Neural progenitor cell (in vitro differentiated cells): ENCODE data around the gene NPHP4. TPM values are rescaled to one million over a fixed set of nuclear protein-coding genes. Genes with fewer than 3 reads are reported as not detected.

Source experiments
- DNase-seq: peaks from one replicate; pipeline ENCODE4 v3.0.0-alpha.2; 2016; ENCODE audit warnings: low spot score
- H2AFZ ChIP-seq: fragments of 200-600 bp; sonication (generic); replicated peaks from 2 replicates; pipeline ENCODE4 v1.6.1; 2016; ENCODE audit warnings: antibody characterized with exemption
- H3F3A ChIP-seq: fragments of 200-600 bp; sonication (generic); 2 replicates; pipeline ENCODE4 v1.6.1; 2016; ENCODE audit warnings: antibody characterized with exemption, low read depth
- H3K27ac ChIP-seq: fragments of 200-600 bp; sonication (generic); 2 replicates; pipeline ENCODE4 v1.5.1; 2016; ENCODE audit warnings: mild to moderate bottlenecking
- H3K27me3 ChIP-seq: fragments of 200-600 bp; sonication (generic); 2 replicates; pipeline ENCODE4 v1.6.1; 2016; ENCODE audit warnings: mild to moderate bottlenecking, moderate library complexity
- H3K36me3 ChIP-seq: fragments of 200-600 bp; sonication (generic); 2 replicates; pipeline ENCODE4 v1.5.1; 2016
- H3K4me1 ChIP-seq: fragments of 200-600 bp; sonication (generic); 2 replicates; pipeline ENCODE4 v1.6.1; 2016; ENCODE audit warnings: mixed run types
- H3K4me2 ChIP-seq: fragments of 200-600 bp; sonication (generic); 2 replicates; pipeline ENCODE4 v1.6.1; 2016
- H3K4me3 ChIP-seq: fragments of 200-600 bp; sonication (generic); 2 replicates; pipeline ENCODE4 v1.5.1; 2016
- H3K79me2 ChIP-seq: fragments of 200-600 bp; sonication (generic); 2 replicates; pipeline ENCODE4 v1.6.1; 2016; ENCODE audit warnings: low read depth
- H3K9ac ChIP-seq: fragments of 200-600 bp; sonication (generic); 2 replicates; pipeline ENCODE4 v1.6.1; 2016
- H3K9me3 ChIP-seq: fragments of 200-600 bp; sonication (generic); 2 replicates; pipeline ENCODE4 v1.5.1; 2016; ENCODE audit warnings: low read depth
- H4K20me1 ChIP-seq: fragments of 200-600 bp; sonication (generic); 2 replicates; pipeline ENCODE4 v1.6.1; 2016; ENCODE audit warnings: low read depth
- H3K27ac Mint-ChIP-seq: 3 replicates; pipeline ENCODE4 v1.8.0; 2021; ENCODE audit warnings: mixed read lengths
- H3K27me3 Mint-ChIP-seq: 2 replicates; pipeline ENCODE4 v1.8.0; 2022; ENCODE audit warnings: low read depth, mild to moderate bottlenecking, inconsistent platforms, moderate library complexity, mixed read lengths; ENCODE audit not compliant: insufficient read depth
- H3K36me3 Mint-ChIP-seq: 3 replicates; pipeline ENCODE4 v1.8.0; 2021; ENCODE audit warnings: mixed read lengths
- H3K4me1 Mint-ChIP-seq: 3 replicates; pipeline ENCODE4 v1.8.0; 2021; ENCODE audit warnings: mixed read lengths
- H3K4me3 Mint-ChIP-seq: 3 replicates; pipeline ENCODE4 v1.8.0; 2021; ENCODE audit warnings: mild to moderate bottlenecking, moderate library complexity, mixed read lengths
- H3K9me3 Mint-ChIP-seq: 3 replicates; pipeline ENCODE4 v1.8.0; 2020; ENCODE audit warnings: mixed read lengths
- EZH2 ChIP-seq: fragments of 200-600 bp; sonication (generic); IDR thresholded peaks from 2 replicates; pipeline ENCODE4 v1.6.1; 2017; ENCODE audit warnings: antibody characterized with exemption, mild to moderate bottlenecking, moderate library complexity
- EZH2phosphoT487 ChIP-seq: fragments of 200-600 bp; sonication (generic); IDR thresholded peaks from 2 replicates; pipeline ENCODE4 v1.6.1; 2017; ENCODE audit warnings: antibody characterized with exemption
- total RNA-seq: library from RNA; depleted of rRNA; stranded (reverse); fragments of >200 nt; gene quantifications from 2 replicates; pipeline ENCODE4 v1.2.3, GENCODE V29; 2015; ENCODE audit warnings: low replicate concordance
- TF ChIP-seq, protein P1 (sequence below): fragments of 200-600 bp; sonication (generic); IDR thresholded peaks from 2 replicates; pipeline ENCODE4 v1.5.1; 2017; ENCODE audit warnings: antibody characterized with exemption, mild to moderate bottlenecking

Gene NPHP4
- total RNA-seq, 1 donor from 2014 or later, result 8.9 TPM

DNA sequence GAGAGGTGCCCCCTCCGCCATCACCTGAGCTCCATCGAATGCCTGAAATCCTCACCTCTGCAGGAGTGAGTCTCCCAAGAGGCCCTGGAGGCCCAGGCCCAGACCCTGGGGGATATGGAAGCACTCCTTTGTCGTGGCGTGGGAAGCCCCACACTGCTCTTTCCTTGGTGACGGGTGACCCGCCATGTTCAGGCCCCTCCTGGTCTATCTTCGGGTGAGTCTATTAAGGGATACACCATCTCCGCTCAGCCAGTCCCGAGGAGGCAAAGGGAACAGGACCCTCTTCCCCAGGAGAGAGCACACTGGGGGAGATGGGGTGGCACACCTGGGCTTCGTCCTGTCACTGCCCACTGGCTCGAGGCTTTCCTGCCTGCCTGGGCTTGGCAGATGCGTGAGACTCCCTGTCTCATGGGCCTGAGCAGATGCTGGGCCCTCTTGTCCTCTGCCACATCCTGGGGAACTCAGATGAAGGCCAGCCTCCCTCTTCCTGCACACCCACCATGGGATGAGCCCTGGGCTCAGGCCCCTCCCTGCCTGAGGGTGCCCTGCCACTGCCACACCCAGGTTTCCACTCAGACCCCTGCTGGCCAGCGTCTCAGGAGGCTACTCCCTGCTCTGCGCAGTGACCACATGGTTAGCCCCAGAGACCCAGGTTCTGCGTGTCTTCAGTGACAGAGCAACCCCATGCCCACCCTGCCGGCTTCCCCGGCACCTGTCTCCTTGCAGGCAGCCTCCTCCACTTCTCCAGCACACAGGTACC lies 3.8 kb upstream of the NPHP4 start:
- no peaks in the 10 kb centered on the region for H3K36me3 Mint-ChIP-seq
- no peak for TF ChIP-seq EZH2
- no peak for TF ChIP-seq EZH2phosphoT487
- peaks cover 14% of the 10 kb centered on the region for H3K27me3 Mint-ChIP-seq

GRCh38 chr1:5994713-5995621 lies 2.7 kb upstream of the NPHP4 start:
- DNase-seq, result no peak
- Mint-ChIP-seq H3K9me3 (no peaks in the 10 kb centered on the region), H3K36me3 (no peaks in the 10 kb centered on the region), H3K27ac (no peak overlapping the region), H3K27me3 (peaks cover 16% of the 10 kb centered on the region), H3K4me3 (peak overlapping the region; percentile 90), H3K4me1 (peaks cover 25% of the 10 kb centered on the region)
- no peak overlapping the region for H3K9ac ChIP-seq
- no peak overlapping the region for H2AFZ ChIP-seq
- H3K79me2 ChIP-seq, result peaks cover 14% of the 10 kb centered on the region
- H3K9me3 ChIP-seq, result no peaks in the 10 kb centered on the region
- no peaks in the 10 kb centered on the region for H3K36me3 ChIP-seq
- H3K4me1 ChIP-seq, result peaks cover 12% of the 10 kb centered on the region
- TF ChIP-seq, protein P1, sequence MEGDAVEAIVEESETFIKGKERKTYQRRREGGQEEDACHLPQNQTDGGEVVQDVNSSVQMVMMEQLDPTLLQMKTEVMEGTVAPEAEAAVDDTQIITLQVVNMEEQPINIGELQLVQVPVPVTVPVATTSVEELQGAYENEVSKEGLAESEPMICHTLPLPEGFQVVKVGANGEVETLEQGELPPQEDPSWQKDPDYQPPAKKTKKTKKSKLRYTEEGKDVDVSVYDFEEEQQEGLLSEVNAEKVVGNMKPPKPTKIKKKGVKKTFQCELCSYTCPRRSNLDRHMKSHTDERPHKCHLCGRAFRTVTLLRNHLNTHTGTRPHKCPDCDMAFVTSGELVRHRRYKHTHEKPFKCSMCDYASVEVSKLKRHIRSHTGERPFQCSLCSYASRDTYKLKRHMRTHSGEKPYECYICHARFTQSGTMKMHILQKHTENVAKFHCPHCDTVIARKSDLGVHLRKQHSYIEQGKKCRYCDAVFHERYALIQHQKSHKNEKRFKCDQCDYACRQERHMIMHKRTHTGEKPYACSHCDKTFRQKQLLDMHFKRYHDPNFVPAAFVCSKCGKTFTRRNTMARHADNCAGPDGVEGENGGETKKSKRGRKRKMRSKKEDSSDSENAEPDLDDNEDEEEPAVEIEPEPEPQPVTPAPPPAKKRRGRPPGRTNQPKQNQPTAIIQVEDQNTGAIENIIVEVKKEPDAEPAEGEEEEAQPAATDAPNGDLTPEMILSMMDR, result no peak
- TF ChIP-seq EZH2, result no peak
- TF ChIP-seq EZH2phosphoT487, result no peak
- H3K4me2 ChIP-seq, result no peak overlapping the region
- H4K20me1 ChIP-seq, result peaks cover 16% of the 10 kb centered on the region
- peaks cover 17% of the 10 kb centered on the region for H3F3A ChIP-seq
- no peak overlapping the region for H3K4me3 ChIP-seq
- H3K27ac ChIP-seq, result no peak overlapping the region
- peaks cover 7% of the 10 kb centered on the region for H3K27me3 ChIP-seq

More for the DNA sequence above, 3.8 kb upstream of the NPHP4 start:
- Histone ChIP-seq H2AFZ (no peak overlapping the region), H3F3A (peaks cover 12% of the 10 kb centered on the region), H3K9ac (no peak overlapping the region), H3K79me2 (peaks cover 5% of the 10 kb centered on the region), H3K9me3 (no peaks in the 10 kb centered on the region), H3K27ac (no peak overlapping the region), H3K4me2 (no peak overlapping the region), H3K36me3 (no peaks in the 10 kb centered on the region), H3K4me1 (peaks cover 12% of the 10 kb centered on the region), H3K4me3 (no peak overlapping the region), H3K27me3 (peaks cover 7% of the 10 kb centered on the region), H4K20me1 (peaks cover 5% of the 10 kb centered on the region)
- H3K4me3 Mint-ChIP-seq, result no peak overlapping the region
- H3K27ac Mint-ChIP-seq, result no peak overlapping the region
- peaks cover 26% of the 10 kb centered on the region for H3K4me1 Mint-ChIP-seq
- no peak for DNase-seq
- H3K9me3 Mint-ChIP-seq, result no peaks in the 10 kb centered on the region

DNA sequence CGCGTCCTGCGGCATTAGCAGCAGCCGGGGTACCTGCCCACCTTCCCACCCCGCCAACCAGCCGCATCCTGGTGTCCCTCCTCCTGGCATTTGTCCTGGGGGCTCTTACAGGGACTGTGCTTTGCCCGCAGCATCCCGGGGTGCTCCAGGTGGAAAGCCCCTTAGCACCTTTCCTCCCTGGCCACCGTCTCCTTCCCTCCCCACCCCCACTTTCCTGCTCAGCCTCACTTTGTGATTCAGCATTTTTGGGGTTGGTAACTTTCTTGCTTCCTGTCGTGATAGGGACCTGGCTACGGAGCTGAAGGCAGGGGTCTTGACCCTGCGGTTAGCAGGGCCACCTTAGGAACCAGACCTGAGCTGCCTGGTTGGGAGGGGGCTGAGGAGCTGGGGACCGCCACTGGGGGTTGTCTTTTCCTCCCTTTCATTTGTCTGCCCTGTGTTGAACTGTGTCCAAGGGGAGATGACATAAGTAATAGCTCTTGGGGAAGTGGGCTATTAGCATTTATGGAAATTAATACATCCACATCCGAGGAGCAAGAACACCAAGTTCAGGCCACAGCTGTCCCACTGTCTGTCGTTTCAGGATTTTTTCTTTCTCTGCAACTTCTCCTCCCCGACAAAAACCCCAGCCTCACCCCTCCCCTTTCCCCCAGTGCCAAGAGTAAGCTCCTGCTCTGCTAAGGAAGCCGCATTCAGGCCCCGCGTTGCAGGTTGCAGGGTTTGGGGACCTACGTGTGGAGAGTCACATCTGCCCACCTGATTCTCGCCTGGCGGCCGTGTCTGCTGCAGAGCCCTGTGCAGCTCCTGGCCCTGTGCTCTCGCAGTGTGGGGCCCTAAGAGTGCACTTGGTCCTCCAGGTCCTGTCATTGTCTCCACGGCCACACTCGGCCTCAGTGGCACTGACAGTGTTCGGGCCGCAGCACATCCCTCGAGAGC lies 1.6 kb upstream of the NPHP4 start:
- Mint-ChIP-seq H3K9me3 (no peaks in the 10 kb centered on the region), H3K4me1 (peaks cover 25% of the 10 kb centered on the region), H3K36me3 (no peaks in the 10 kb centered on the region), H3K27me3 (peaks cover 13% of the 10 kb centered on the region), H3K4me3 (peak overlapping the region; percentile 90), H3K27ac (peak overlapping the region; percentile 28)
- H3K9ac ChIP-seq, result no peak overlapping the region
- H3F3A ChIP-seq, result peaks cover 17% of the 10 kb centered on the region
- H2AFZ ChIP-seq, result no peak overlapping the region
- peak overlapping the region; percentile 92 for H3K4me3 ChIP-seq
- TF ChIP-seq EZH2phosphoT487 (no peak), EZH2 (no peak)
- TF ChIP-seq, protein P1, result no peak
- peak overlapping the region; percentile 96 for H3K4me2 ChIP-seq
- no peaks in the 10 kb centered on the region for H3K9me3 ChIP-seq
- peaks cover 7% of the 10 kb centered on the region for H3K27me3 ChIP-seq
- no peaks in the 10 kb centered on the region for H3K36me3 ChIP-seq
- no peak for DNase-seq
- H4K20me1 ChIP-seq, result peaks cover 24% of the 10 kb centered on the region
- peaks cover 12% of the 10 kb centered on the region for H3K4me1 ChIP-seq
- H3K27ac ChIP-seq, result no peak overlapping the region
- H3K79me2 ChIP-seq, result peaks cover 20% of the 10 kb centered on the region
